ENCODE results near the gene KLF6.
"Not testable (repeated sequence)": the region's sequence is repeated elsewhere in the genome, so short reads cannot be mapped to it uniquely, and the experiment has no call there.

KLF6 gene

GRCh38 chr10:3737864-3738263 lies 47.1 kb downstream of the KLF6 start:
- H3K9ac ChIP-seq (ENCODE audit: low read length) = peak overlapping the region; percentile 31; the same call in 1 of the 2 replicates
- no peaks in the 10 kb centered on the region for H3K9me3 ChIP-seq (ENCODE audit: insufficient read depth, low read length)
- no peaks in the 10 kb centered on the region for H4K20me1 ChIP-seq (ENCODE audit: insufficient read depth, low read length)
- peak overlapping the region; percentile 60 for H3K27ac ChIP-seq (ENCODE audit: low read length)
- no peak overlapping the region for H2AFZ ChIP-seq (ENCODE audit: low read depth, low read length)
- H3K4me2 ChIP-seq (ENCODE audit: low read length) = peak overlapping the region; percentile 58
- no peaks in the 10 kb centered on the region for H3K27me3 ChIP-seq (ENCODE audit: low read depth, low read length)
- no peak for TF ChIP-seq EZH2phosphoT487 (IDR thresholded peaks at IDR 0.05; ENCODE audit: low read depth)
- H3K79me2 ChIP-seq (ENCODE audit: low read length) = no peaks in the 10 kb centered on the region
- no peaks in the 10 kb centered on the region for H3K36me3 ChIP-seq (replicated peaks; ENCODE audit: low read depth, low read length)
- H3K4me1 ChIP-seq (ENCODE audit: low read length) = peaks cover 54% of the 10 kb centered on the region
- peak overlapping the region; percentile 44 for H3K4me3 ChIP-seq (ENCODE audit: low read length)

DNA sequence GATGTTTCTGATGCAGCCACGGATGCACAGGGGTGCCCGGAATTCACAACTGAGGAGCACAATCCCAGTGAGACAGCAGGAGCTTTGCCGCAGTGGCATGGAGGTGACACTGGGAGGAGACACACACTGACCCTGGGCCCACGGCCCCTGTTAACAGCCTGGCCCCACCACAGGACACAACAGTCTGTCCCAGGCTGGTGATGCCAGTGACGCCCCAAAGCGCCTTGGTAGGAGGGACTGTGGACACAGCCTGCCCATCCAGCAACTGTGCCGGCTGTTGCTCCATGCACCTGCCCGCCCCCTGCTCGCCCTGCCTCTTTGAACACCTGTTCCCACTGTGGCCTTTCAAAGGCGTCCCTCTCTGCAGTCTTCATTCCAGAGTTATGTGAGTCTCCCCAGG lies 49.8 kb downstream of the KLF6 start:
- Histone ChIP-seq H4K20me1 (ENCODE audit: insufficient read depth, low read length) (no peaks in the 10 kb centered on the region), H3K27ac (ENCODE audit: low read length) (no peak overlapping the region), H3K4me3 (ENCODE audit: low read length) (no peak overlapping the region), H3K9me3 (ENCODE audit: insufficient read depth, low read length) (no peaks in the 10 kb centered on the region), H3K79me2 (ENCODE audit: low read length) (no peaks in the 10 kb centered on the region), H3K36me3 (replicated peaks; ENCODE audit: low read depth, low read length) (no peaks in the 10 kb centered on the region), H3K27me3 (ENCODE audit: low read depth, low read length) (no peaks in the 10 kb centered on the region), H3K4me2 (ENCODE audit: low read length) (no peak overlapping the region), H2AFZ (ENCODE audit: low read depth, low read length) (no peak overlapping the region), H3K9ac (ENCODE audit: low read length) (no peak overlapping the region), H3K4me1 (ENCODE audit: low read length) (peaks cover 34% of the 10 kb centered on the region)
- TF ChIP-seq EZH2phosphoT487 (IDR thresholded peaks at IDR 0.05; ENCODE audit: low read depth) (no peak), CTCF (IDR thresholded peaks at IDR 0.05; ENCODE audit: low read depth, low read length) (peak; percentile 32)

DNA sequence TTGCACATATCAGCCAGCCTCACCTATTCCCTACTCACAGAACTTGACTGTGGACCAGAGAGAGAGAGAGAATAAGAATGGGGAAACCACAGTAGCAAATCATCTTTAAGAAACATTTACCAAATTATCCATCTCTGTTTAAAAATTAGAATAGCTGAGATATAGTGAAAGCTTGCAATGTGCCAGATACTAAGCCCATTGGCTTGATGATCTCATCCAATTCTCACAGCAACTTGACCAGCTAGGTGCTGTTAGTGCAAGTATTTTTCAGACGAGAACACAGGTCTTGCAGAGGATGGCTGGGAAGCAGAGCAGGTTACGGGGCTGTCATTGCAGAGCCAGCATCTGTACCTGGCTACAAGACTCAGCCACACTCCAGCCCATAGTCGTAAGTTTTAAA lies 50.9 kb downstream of the KLF6 start:
- no peaks in the 10 kb centered on the region for H3K79me2 ChIP-seq (ENCODE audit: low read length)
- H3K27ac ChIP-seq (ENCODE audit: low read length) = no peak overlapping the region
- no peak overlapping the region for H2AFZ ChIP-seq (ENCODE audit: low read depth, low read length)
- H3K4me1 ChIP-seq (ENCODE audit: low read length) = peaks cover 29% of the 10 kb centered on the region
- H3K4me2 ChIP-seq (ENCODE audit: low read length) = no peak overlapping the region
- no peak overlapping the region for H3K9ac ChIP-seq (ENCODE audit: low read length)
- no peaks in the 10 kb centered on the region for H3K9me3 ChIP-seq (ENCODE audit: insufficient read depth, low read length)
- H3K36me3 ChIP-seq (replicated peaks; ENCODE audit: low read depth, low read length) = no peaks in the 10 kb centered on the region
- H3K4me3 ChIP-seq (ENCODE audit: low read length) = no peak overlapping the region
- TF ChIP-seq CTCF (IDR thresholded peaks at IDR 0.05; ENCODE audit: low read depth, low read length) = no peak
- TF ChIP-seq EZH2phosphoT487 (IDR thresholded peaks at IDR 0.05; ENCODE audit: low read depth) = no peak
- no peaks in the 10 kb centered on the region for H3K27me3 ChIP-seq (ENCODE audit: low read depth, low read length)
- no peaks in the 10 kb centered on the region for H4K20me1 ChIP-seq (ENCODE audit: insufficient read depth, low read length)

- H4K20me1 ChIP-seq (ENCODE audit: insufficient read depth, low read length); H3K9me3 ChIP-seq (ENCODE audit: insufficient read depth, low read length); H3K36me3 ChIP-seq (replicated peaks; ENCODE audit: low read depth, low read length); H3K27ac ChIP-seq (ENCODE audit: low read length); H2AFZ ChIP-seq (ENCODE audit: low read depth, low read length); H3K4me2 ChIP-seq (ENCODE audit: low read length); H3K4me3 ChIP-seq (ENCODE audit: low read length); H3K27me3 ChIP-seq (ENCODE audit: low read depth, low read length); H3K79me2 ChIP-seq (ENCODE audit: low read length); H3K9ac ChIP-seq (ENCODE audit: low read length): not testable (repeated sequence)
- H3K4me1 ChIP-seq (ENCODE audit: low read length) = peaks cover 16% of the 10 kb centered on the region
These were observed 52.8 kb downstream of the KLF6 start for GRCh38 chr10:3732183-3732582.

GRCh38 chr10:3729397-3729976 lies 55.5 kb downstream of the KLF6 start:
- Histone ChIP-seq H3K4me3 (ENCODE audit: low read length) (no peak overlapping the region), H3K9me3 (ENCODE audit: insufficient read depth, low read length) (no peaks in the 10 kb centered on the region), H3K4me1 (ENCODE audit: low read length) (peaks cover 9% of the 10 kb centered on the region), H3K27ac (ENCODE audit: low read length) (no peak overlapping the region), H4K20me1 (ENCODE audit: insufficient read depth, low read length) (no peaks in the 10 kb centered on the region), H3K79me2 (ENCODE audit: low read length) (no peaks in the 10 kb centered on the region), H3K4me2 (ENCODE audit: low read length) (no peak overlapping the region), H3K9ac (ENCODE audit: low read length) (no peak overlapping the region), H2AFZ (ENCODE audit: low read depth, low read length) (no peak overlapping the region), H3K27me3 (ENCODE audit: low read depth, low read length) (no peaks in the 10 kb centered on the region), H3K36me3 (replicated peaks; ENCODE audit: low read depth, low read length) (no peaks in the 10 kb centered on the region)
- TF ChIP-seq EZH2phosphoT487 (IDR thresholded peaks at IDR 0.05; ENCODE audit: low read depth) (no peak), CTCF (IDR thresholded peaks at IDR 0.05; ENCODE audit: low read depth, low read length) (no peak)
